IMR-90 (cell line): Measurements from ENCODE around the gene BLOC1S6. TPM values are rescaled to one million over a fixed set of nuclear protein-coding genes. Genes with fewer than 3 reads are reported as not detected.

Source experiments
- ATAC-seq: fragments of 200-7000 bp; cut with Tn5 transposase; 2 replicates; pipeline ENCODE4 v1.9.1; 2020; ENCODE audit warnings: low read depth, mild to moderate bottlenecking, moderate library complexity
- BruUV-seq: library from RNA; stranded (reverse); fragments of 400-500 nt; replicated peaks from 2 replicates; lab custom pipeline; 2021; lab: Mats Ljungman, UMichigan
- CTCF ChIA-PET: fragments of 300-600 bp; formaldehyde crosslinking; extraction: SDS; loops from one replicate; lab custom pipeline; 2021; ENCODE audit warnings: antibody characterized with exemption; lab: Yijun Ruan, JAX
- POLR2A ChIA-PET: fragments of 300-600 bp; sonication (Branson Sonifier 250); formaldehyde crosslinking; loops from one replicate; lab custom pipeline; 2022; ENCODE audit warnings: antibody characterized with exemption; ENCODE audit not compliant: unreplicated experiment; lab: Charles Lee
- DNase-seq: peaks from one replicate; pipeline ENCODE4 v3.0.0; 2013
- H2AFZ ChIP-seq: replicated peaks from 2 replicates; pipeline ENCODE3; 2013; ENCODE audit warnings: low read length, mild to moderate bottlenecking; ENCODE audit not compliant: poor library complexity
- H2AK5ac ChIP-seq: 2 replicates; pipeline ENCODE4 v1.6.1; 2013; ENCODE audit warnings: low read depth, low read length, inconsistent platforms
- H2AK9ac ChIP-seq: replicated peaks from 2 replicates; pipeline ENCODE3; 2013; ENCODE audit warnings: mild to moderate bottlenecking, low read depth, low read length, moderate library complexity; ENCODE audit not compliant: poor library complexity
- H2BK120ac ChIP-seq: 2 replicates; pipeline ENCODE4 v1.6.1; 2013; ENCODE audit warnings: low read depth, low read length, inconsistent platforms
- H2BK15ac ChIP-seq: 3 replicates; pipeline ENCODE4 v1.6.1; 2013; ENCODE audit warnings: low read depth, low read length, inconsistent platforms
- H2BK20ac ChIP-seq: 2 replicates; pipeline ENCODE4 v1.6.1; 2013; ENCODE audit warnings: low read depth, mild to moderate bottlenecking, inconsistent platforms, low read length, moderate library complexity
- H2BK5ac ChIP-seq: 2 replicates; pipeline ENCODE4 v1.6.1; 2013; ENCODE audit warnings: mild to moderate bottlenecking, low read depth, low read length, inconsistent platforms; ENCODE audit not compliant: poor library complexity, severe bottlenecking
- H3K14ac ChIP-seq: replicated peaks from 2 replicates; pipeline ENCODE4 v1.6.1; 2013; ENCODE audit warnings: low read depth, low read length, inconsistent platforms
- H3K18ac ChIP-seq: 2 replicates; pipeline ENCODE4 v1.6.1; 2013; ENCODE audit warnings: low read depth, low read length, control low read depth
- H3K23ac ChIP-seq: 2 replicates; pipeline ENCODE4 v1.6.1; 2013; ENCODE audit warnings: low read depth, low read length, inconsistent platforms
- H3K27ac ChIP-seq: 2 replicates; pipeline ENCODE4 v1.5.1; 2013; ENCODE audit warnings: mild to moderate bottlenecking, control low read depth, low read length; ENCODE audit not compliant: insufficient read depth
- H3K27me3 ChIP-seq: 2 replicates; pipeline ENCODE4 v1.6.1; 2013; ENCODE audit warnings: low read length; ENCODE audit not compliant: control insufficient read depth, insufficient read depth
- H3K36me3 ChIP-seq: 2 replicates; pipeline ENCODE4 v1.6.1; 2013; ENCODE audit warnings: low read length, mixed read lengths; ENCODE audit not compliant: control insufficient read depth, insufficient read depth
- H3K4ac ChIP-seq: 2 replicates; pipeline ENCODE4 v1.6.1; 2013; ENCODE audit warnings: low read depth, low read length, inconsistent platforms
- H3K4me1 ChIP-seq: 2 replicates; pipeline ENCODE4 v1.6.1; 2013; ENCODE audit warnings: low read length, mixed read lengths; ENCODE audit not compliant: control insufficient read depth, insufficient read depth
- H3K4me2 ChIP-seq: 2 replicates; pipeline ENCODE4 v1.6.1; 2013; ENCODE audit warnings: low read depth, mild to moderate bottlenecking, control low read depth, low read length, moderate library complexity
- H3K4me3 ChIP-seq: 2 replicates; pipeline ENCODE4 v1.5.1; 2013; ENCODE audit warnings: low read depth, mild to moderate bottlenecking, control low read depth, low read length, moderate library complexity; ENCODE audit not compliant: insufficient read depth
- H3K56ac ChIP-seq: 2 replicates; pipeline ENCODE4 v1.6.1; 2013; ENCODE audit warnings: low read length, inconsistent platforms; ENCODE audit not compliant: insufficient read depth; ENCODE audit errors: extremely low read depth
- H3K79me1 ChIP-seq, 2 experiments: 2 replicates each; pipeline ENCODE4 v1.6.1; 2013; ENCODE audit warnings: low read length in 2 of 2, inconsistent platforms in 1 of 2, low read depth in 1 of 2
- H3K9ac ChIP-seq: 2 replicates; pipeline ENCODE4 v1.6.1; 2013; ENCODE audit warnings: low read depth, low read length, control low read depth
- H3K9me1 ChIP-seq: 2 replicates; pipeline ENCODE4 v1.6.1; 2013; ENCODE audit warnings: low read length, inconsistent platforms; ENCODE audit not compliant: insufficient read depth
- H3K9me3 ChIP-seq: 2 replicates; pipeline ENCODE4 v1.6.1; 2013; ENCODE audit warnings: low read length; ENCODE audit not compliant: control insufficient read depth, insufficient read depth
- H4K20me1 ChIP-seq: 2 replicates; pipeline ENCODE4 v1.6.1; 2013; ENCODE audit warnings: low read length, inconsistent platforms; ENCODE audit not compliant: insufficient read depth
- H4K5ac ChIP-seq: 2 replicates; pipeline ENCODE4 v1.6.1; 2013; ENCODE audit warnings: mild to moderate bottlenecking, low read depth, low read length, control low read depth
- H4K8ac ChIP-seq, 2 experiments: 2 replicates each; pipeline ENCODE4 v1.6.1; 2013; ENCODE audit warnings: low read depth in 2 of 2, low read length in 2 of 2, control low read depth in 1 of 2, inconsistent platforms in 1 of 2
- H4K91ac ChIP-seq: 2 replicates; pipeline ENCODE4 v1.6.1; 2013; ENCODE audit warnings: low read depth, low read length, inconsistent platforms; ENCODE audit not compliant: insufficient read depth
- MAFK ChIP-seq: IDR thresholded peaks from 2 replicates; pipeline ENCODE4 v1.6.1; 2012; ENCODE audit warnings: low read depth, low read length, improper control_type of control experiment
- MXI1 ChIP-seq: IDR thresholded peaks from 2 replicates; pipeline ENCODE4 v1.6.1; 2012; ENCODE audit warnings: low read depth, mild to moderate bottlenecking, low read length, moderate library complexity, borderline replicate concordance
- WGBS, 2 experiments: methylation state at CpG; one replicate each; pipeline versions ENCODE4 v1.1.5 to v1.1.7; 2013; ENCODE audit warnings: missing lambda C conversion rate in 2 of 2; ENCODE audit not compliant: insufficient read length in 1 of 2; ENCODE audit errors: extremely low coverage in 2 of 2; 5-methylcytosine and 5-hydroxymethylcytosine counted together
- dilution Hi-C: fragments of 300-500 bp; cut with HindIII; formaldehyde crosslinking; loops from one replicate; pipeline ENCODE4 v1.14.3; 2018; ENCODE audit warnings: low sequenced_read_pairs; ENCODE audit not compliant: unreplicated experiment
- in situ Hi-C: fragments of 300-500 bp; cut with MboI; formaldehyde crosslinking; loops from 3 replicates; pipeline ENCODE4 v1.14.3; 2019; ENCODE audit warnings: low sequenced_read_pairs, inconsistent platforms, mixed read lengths
- intact Hi-C: fragments of 100-400 bp; cut with micrococcal nuclease; formaldehyde crosslinking; loops from 2 replicates; pipeline ENCODE4 v1.10.0; 2022
- polyA plus RNA-seq, 3 experiments: library from polyadenylated mRNA; depleted of rRNA; stranded (reverse); fragments of >200 nt; gene quantifications; 2 replicates each; pipeline ENCODE4 v1.2.3, GENCODE V29; 2012; ENCODE audit warnings: low replicate concordance in 1 of 3
- total RNA-seq: library from RNA; depleted of rRNA; stranded (reverse); fragments of >200 nt; gene quantifications from 2 replicates; pipeline ENCODE4 v1.2.3, GENCODE V29; 2012

The BLOC1S6 gene
- total and polyA plus RNA-seq, 2 of the 4 experiments (the other 2 are of a cell fraction), result 21.7 to 40.9 TPM

DNA sequence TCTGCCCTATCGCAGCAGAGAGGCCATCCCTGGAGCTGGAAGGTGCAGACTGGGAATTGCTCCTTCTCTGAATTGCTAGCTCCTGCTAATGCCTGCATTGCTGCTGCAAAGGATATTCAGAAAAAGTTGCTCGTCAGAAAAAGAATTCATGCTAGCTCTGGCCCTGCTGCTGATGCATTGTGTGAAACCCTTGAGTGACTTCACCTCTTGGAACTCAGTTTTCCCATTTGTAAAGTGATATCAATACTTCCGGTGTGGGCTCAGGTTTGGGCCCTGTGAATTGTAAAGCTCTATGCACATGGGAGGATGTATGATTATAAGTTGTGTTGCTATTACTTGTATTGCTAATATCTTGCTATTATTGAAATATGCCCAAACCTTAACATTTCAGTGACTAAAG, 59.0 kb downstream of the BLOC1S6 start:
- TF ChIP-seq MXI1 (no peak), MAFK (no peak)
- Histone ChIP-seq H2BK20ac (no peak overlapping the region), H4K5ac (peak overlapping the region; percentile 9; the same call in 1 of the 2 replicates), H2AK5ac (0 out of 2 replicates have a peak overlapping the region, but pooled peaks have one; percentile 31), H2AFZ (no peak overlapping the region), H2BK15ac (no peak overlapping the region), H2AK9ac (no peak overlapping the region), H3K56ac (no peak overlapping the region), H2BK5ac (peak overlapping the region; percentile 84), H2BK120ac (peak overlapping the region; percentile 30; the same call in 1 of the 2 replicates), H3K9me3 (no peaks in the 10 kb centered on the region), H3K79me1 (peaks cover 5 to 26% of the 10 kb centered on the region in 2 experiments; a peak in 2 of 4 replicates), H4K8ac (peak overlapping the region in 1 of 2 experiments; percentile 39; a peak in 3 of 4 replicates), H3K4me2 (peak overlapping the region; percentile 16), H3K4ac (peak overlapping the region; percentile 34; the same call in 1 of the 2 replicates), H3K36me3 (no peaks in the 10 kb centered on the region; the same call in none of the 2 replicates), H4K20me1 (peaks cover 8% of the 10 kb centered on the region; the same call in 1 of the 2 replicates), H3K4me3 (no peak overlapping the region), H3K27ac (peak overlapping the region; percentile 74), H4K91ac (peak overlapping the region; percentile 50; the same call in 1 of the 2 replicates), H3K9me1 (peaks cover 22% of the 10 kb centered on the region), H3K9ac (no peak overlapping the region), H3K27me3 (no peaks in the 10 kb centered on the region), H3K14ac (no peak overlapping the region), H3K4me1 (peaks cover 19% of the 10 kb centered on the region), H3K23ac (0 out of 2 replicates have a peak overlapping the region, but pooled peaks have one; percentile 10), H3K18ac (peak overlapping the region; percentile 11; the same call in 1 of the 2 replicates)
- dilution Hi-C loops (no loop called here), intact Hi-C loops (no loop called here), in situ Hi-C loops (no loop called here)
- POLR2A ChIA-PET, result no interaction called here
- no CpG with 5 or more reads among the region's 3 CpGs for WGBS, 2 experiments
- ATAC-seq, result no peak
- CTCF ChIA-PET, result interaction anchor here (1.2 kb wide), 1 partner anchor 23 kb away, joined by 3 read pairs; no protein-coding TSS in a partner anchor
- no TSS peak for BruUV-seq
- DNase-seq, result peak; percentile 79
